HEK293 (cell line): ENCODE measurements around the gene CKAP2L.

Experiments used
- CTCF ChIA-PET: fragments of 350-600 bp; formaldehyde crosslinking; extraction: SDS; loops from one replicate; lab custom pipeline; 2021; ENCODE audit warnings: antibody characterized with exemption; lab: Yijun Ruan, JAX
- POLR2A ChIA-PET: fragments of 300-600 bp; formaldehyde crosslinking; extraction: SDS; loops from one replicate; lab custom pipeline; 2020; ENCODE audit warnings: antibody characterized with exemption, inconsistent platforms; lab: Yijun Ruan, JAX
- H3K27ac ChIP-seq: fragments of 200-500 bp; sonication (Bioruptor generic); 2 replicates; pipeline ENCODE4 v1.5.1; 2014; ENCODE audit warnings: low read depth, low read length, control low read depth, inconsistent platforms; ENCODE audit errors: extremely low read depth
- H3K36me3 ChIP-seq, 2 experiments: fragments of 200-500 bp in 1 of 2; sonication (Bioruptor generic) in 1 of 2; 1 replicate in 1 of 2; 2 replicates in 1 of 2; pipeline ENCODE4 v1.5.1; 2014 to 2017; ENCODE audit warnings: inconsistent platforms in 2 of 2, low read length in 2 of 2; ENCODE audit not compliant: control insufficient read depth in 2 of 2, insufficient read depth in 1 of 2
- H3K4me1 ChIP-seq: fragments of 200-500 bp; sonication (Bioruptor generic); 2 replicates; pipeline ENCODE4 v1.5.1; 2014; ENCODE audit warnings: mild to moderate bottlenecking, low read length, inconsistent platforms; ENCODE audit not compliant: control insufficient read depth, insufficient read depth
- H3K4me3 ChIP-seq: 2 replicates; pipeline ENCODE4 v1.5.1; 2011; ENCODE audit warnings: low read depth, mild to moderate bottlenecking, control low read depth, low read length, moderate library complexity
- H3K9me3 ChIP-seq: fragments of 200-500 bp; sonication (Bioruptor generic); 2 replicates; pipeline ENCODE4 v1.5.1; 2014; ENCODE audit warnings: low read depth, low read length, inconsistent platforms; ENCODE audit not compliant: control insufficient read depth, insufficient read depth
- GLI4 ChIP-seq: fragments of 450-650 bp; formaldehyde crosslinking; IDR thresholded peaks from 2 replicates; pipeline ENCODE4 v1.5.1; 2016; ENCODE audit warnings: missing biosample characterization, missing genetic modification characterization
- MYNN ChIP-seq: fragments of 450-650 bp; formaldehyde crosslinking; IDR thresholded peaks from 2 replicates; pipeline ENCODE4 v1.5.1; 2016; ENCODE audit warnings: missing biosample characterization, missing genetic modification characterization, borderline replicate concordance
- MZF1 ChIP-seq: fragments of 450-650 bp; formaldehyde crosslinking; IDR thresholded peaks from 2 replicates; pipeline ENCODE4 v1.5.1; 2017; ENCODE audit warnings: missing biosample characterization, missing genetic modification characterization, borderline replicate concordance
- RBAK ChIP-seq: fragments of 450-650 bp; formaldehyde crosslinking; IDR thresholded peaks from 2 replicates; pipeline ENCODE4 v1.5.1; 2016; ENCODE audit warnings: missing biosample characterization, missing genetic modification characterization
- SCRT1 ChIP-seq: fragments of 450-650 bp; formaldehyde crosslinking; IDR thresholded peaks from 2 replicates; pipeline ENCODE4 v1.5.1; 2016; ENCODE audit warnings: missing biosample characterization, missing genetic modification characterization, borderline replicate concordance
- TSHZ1 ChIP-seq: fragments of 450-650 bp; formaldehyde crosslinking; IDR thresholded peaks from 2 replicates; pipeline ENCODE4 v1.5.1; 2016; ENCODE audit warnings: missing biosample characterization, missing genetic modification characterization, borderline replicate concordance
- ZFP37 ChIP-seq: fragments of 450-650 bp; formaldehyde crosslinking; IDR thresholded peaks from 2 replicates; pipeline ENCODE4 v1.5.1; 2016; ENCODE audit warnings: missing biosample characterization, missing genetic modification characterization
- ZIC2 ChIP-seq: fragments of 450-650 bp; formaldehyde crosslinking; IDR thresholded peaks from 2 replicates; pipeline ENCODE4 v1.5.1; 2016; ENCODE audit warnings: missing biosample characterization, missing genetic modification characterization
- ZNF266 ChIP-seq: fragments of 450-650 bp; formaldehyde crosslinking; IDR thresholded peaks from 2 replicates; pipeline ENCODE4 v1.5.1; 2016; ENCODE audit warnings: missing biosample characterization, missing genetic modification characterization, low read depth
- ZNF48 ChIP-seq: fragments of 450-650 bp; formaldehyde crosslinking; IDR thresholded peaks from 2 replicates; pipeline ENCODE4 v1.5.1; 2016; ENCODE audit warnings: missing biosample characterization, missing genetic modification characterization
- ZNF600 ChIP-seq: fragments of 450-650 bp; formaldehyde crosslinking; IDR thresholded peaks from 2 replicates; pipeline ENCODE4 v1.5.1; 2016; ENCODE audit warnings: missing biosample characterization, missing genetic modification characterization
- ZNF623 ChIP-seq: fragments of 450-650 bp; formaldehyde crosslinking; IDR thresholded peaks from 2 replicates; pipeline ENCODE4 v1.5.1; 2016; ENCODE audit warnings: missing biosample characterization, missing genetic modification characterization
- ZNF639 ChIP-seq: fragments of 450-650 bp; formaldehyde crosslinking; IDR thresholded peaks from 2 replicates; pipeline ENCODE4 v1.5.1; 2016; ENCODE audit warnings: missing biosample characterization, missing genetic modification characterization
- ZNF701 ChIP-seq: fragments of 450-650 bp; formaldehyde crosslinking; IDR thresholded peaks from 2 replicates; pipeline ENCODE4 v1.5.1; 2016; ENCODE audit warnings: missing biosample characterization, missing genetic modification characterization
- ZNF747 ChIP-seq: fragments of 450-650 bp; formaldehyde crosslinking; IDR thresholded peaks from 2 replicates; pipeline ENCODE4 v1.5.1; 2016; ENCODE audit warnings: missing biosample characterization, missing genetic modification characterization
- ZNF776 ChIP-seq: fragments of 450-650 bp; formaldehyde crosslinking; IDR thresholded peaks from 2 replicates; pipeline ENCODE4 v1.5.0; 2017; ENCODE audit warnings: missing biosample characterization, missing genetic modification characterization, borderline replicate concordance
- TF ChIP-seq, protein P1 (sequence below): fragments of 450-650 bp; formaldehyde crosslinking; IDR thresholded peaks from 2 replicates; pipeline ENCODE4 v1.5.1; 2016; ENCODE audit warnings: missing biosample characterization, missing genetic modification characterization

Gene CKAP2L

GRCh38 chr2:112755444-112755843 lies 9.0 kb downstream of the CKAP2L start:
- peaks cover 14% of the 10 kb centered on the region for H3K4me1 ChIP-seq
- no peaks in the 10 kb centered on the region for H3K9me3 ChIP-seq
- no peak overlapping the region for H3K27ac ChIP-seq
- TF ChIP-seq RBAK (tag by site-specific recombination) (no peak), ZNF701 (tag by site-specific recombination) (no peak), ZNF48 (tag by site-specific recombination) (no peak), ZNF623 (no peak), SCRT1 (tag by site-specific recombination) (no peak), ZNF266 (tag by site-specific recombination) (no peak), ZFP37 (tag by site-specific recombination) (no peak), GLI4 (tag by site-specific recombination) (no peak)
- no peak overlapping the region for H3K4me3 ChIP-seq
- ChIA-PET CTCF (interaction anchor here (0.7 to 2.7 kb wide), 3 partner anchors 13 to 186 kb away, joined by 3 to 16 read pairs (median 14); no protein-coding TSS in a partner anchor), POLR2A (no interaction called here)
- peaks cover 36 to 78% of the 10 kb centered on the region in 2 experiments for H3K36me3 ChIP-seq

DNA sequence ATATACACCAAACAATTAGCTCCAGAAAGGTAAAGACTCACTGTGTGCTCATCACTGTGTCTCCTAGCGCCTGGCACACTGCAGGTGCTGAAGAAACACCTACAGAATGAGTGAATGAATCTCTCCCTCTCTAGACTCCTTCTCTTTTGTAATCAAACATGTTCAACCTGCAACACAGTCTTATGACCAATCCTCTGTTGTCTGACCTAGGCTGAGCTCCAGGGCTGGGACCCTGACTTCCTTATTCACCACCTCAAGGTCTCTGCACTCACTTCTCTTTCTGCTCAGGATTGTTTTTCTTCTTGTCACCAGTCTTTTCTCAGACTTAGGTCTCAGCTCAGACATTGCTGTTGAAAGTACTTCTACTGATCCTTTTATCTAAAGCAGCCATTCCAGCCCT lies 9.8 kb downstream of the CKAP2L start:
- Histone ChIP-seq H3K4me3 (no peak overlapping the region), H3K27ac (no peak overlapping the region), H3K9me3 (no peaks in the 10 kb centered on the region)
- POLR2A ChIA-PET = interaction anchor here (1.5 kb wide), 1 partner anchor 10 kb away, joined by 4 read pairs; the partner anchor contains the start of gene CKAP2L
- no peak for TF ChIP-seq ZNF776
- TF ChIP-seq, protein P1, sequence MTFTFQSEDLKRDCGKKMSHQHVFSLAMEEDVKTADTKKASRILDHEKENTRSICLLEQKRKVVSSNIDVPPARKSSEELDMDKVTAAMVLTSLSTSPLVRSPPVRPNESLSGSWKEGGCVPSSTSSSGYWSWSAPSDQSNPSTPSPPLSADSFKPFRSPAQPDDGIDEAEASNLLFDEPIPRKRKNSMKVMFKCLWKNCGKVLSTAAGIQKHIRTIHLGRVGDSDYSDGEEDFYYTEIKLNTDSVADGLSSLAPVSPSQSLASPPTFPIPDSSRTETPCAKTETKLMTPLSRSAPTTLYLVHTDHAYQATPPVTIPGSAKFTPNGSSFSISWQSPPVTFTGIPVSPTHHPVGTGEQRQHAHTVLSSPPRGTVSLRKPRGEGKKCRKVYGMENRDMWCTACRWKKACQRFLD = no peak
- no peak for TF ChIP-seq ZFP37 (tag by site-specific recombination)
- no peak for TF ChIP-seq TSHZ1 (tag by site-specific recombination)
- no peak for TF ChIP-seq MZF1 (tag by site-specific recombination)
- no peak for TF ChIP-seq MYNN (tag by site-specific recombination)
- TF ChIP-seq ZNF600 (tag by site-specific recombination) = no peak
- no peak for TF ChIP-seq ZNF639 (tag by site-specific recombination)
- no peak for TF ChIP-seq ZIC2
- TF ChIP-seq ZNF747 (tag by site-specific recombination) = no peak
- TF ChIP-seq, all 188 proteins: peak for 0
- H3K4me1 ChIP-seq = peaks cover 16% of the 10 kb centered on the region
- peaks cover 32 to 77% of the 10 kb centered on the region in 2 experiments for H3K36me3 ChIP-seq
- CTCF ChIA-PET = interaction anchor here (0.6 to 2.7 kb wide), 4 partner anchors 8 to 204 kb away, joined by 3 to 16 read pairs (median 10); no protein-coding TSS in a partner anchor
